ENCODE measurements around the gene HOXA7.

The HOXA7 gene

DNA sequence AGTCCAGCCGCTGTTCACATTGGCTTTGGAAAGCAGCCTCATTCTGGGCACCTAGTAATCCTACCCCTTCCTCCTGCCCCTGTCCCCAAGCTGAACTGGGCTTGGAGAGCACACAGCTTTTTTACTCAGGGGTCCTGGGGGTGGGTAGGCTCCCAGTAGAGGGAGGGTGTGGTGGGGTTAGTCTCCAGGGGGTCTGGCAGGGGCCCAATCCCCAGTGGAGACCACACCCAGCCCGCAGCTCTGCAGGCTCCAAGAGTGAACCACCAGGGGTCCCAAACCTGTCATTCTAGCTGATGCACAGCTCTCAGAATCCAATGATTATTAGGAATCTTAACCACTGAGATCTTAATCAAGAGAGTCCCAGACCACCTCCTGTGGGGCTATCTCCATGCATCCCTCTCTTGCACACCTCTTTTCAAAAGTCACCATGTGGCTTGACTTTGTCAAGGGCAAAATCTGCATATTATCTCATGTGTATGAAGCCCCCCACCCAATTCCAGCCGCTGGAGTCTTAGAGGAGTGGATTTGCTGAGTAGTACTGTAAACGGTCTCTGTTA lies 25.9 kb upstream of the HOXA7 start:
- no peak for DNase-seq (ENCODE audit: low spot score)

DNA sequence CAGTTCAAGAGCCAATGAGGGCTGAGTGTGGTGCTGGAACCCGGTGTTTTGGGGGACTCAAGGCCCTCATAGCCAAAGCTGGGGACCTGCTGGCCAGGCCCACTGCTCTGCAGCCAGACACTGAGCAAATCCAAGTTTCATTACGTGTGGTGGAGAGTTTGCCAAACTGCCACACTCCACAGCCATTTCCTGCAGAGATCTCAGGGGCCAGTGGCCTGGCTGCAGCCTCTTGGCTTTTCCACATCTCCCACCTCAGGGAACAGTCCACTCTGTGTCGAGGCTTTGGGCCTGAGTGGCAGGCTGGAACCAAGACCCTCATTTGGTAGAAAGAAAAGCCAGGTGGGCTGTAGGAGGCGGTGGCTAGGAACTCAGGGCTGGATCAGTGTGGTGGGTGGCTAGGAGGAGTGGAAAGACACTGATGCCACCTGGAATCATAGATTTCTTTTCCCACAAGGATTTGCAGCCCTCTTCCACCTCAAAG lies 25.4 kb upstream of the HOXA7 start:
- DNase-seq (ENCODE audit: low spot score) = no peak

DNA sequence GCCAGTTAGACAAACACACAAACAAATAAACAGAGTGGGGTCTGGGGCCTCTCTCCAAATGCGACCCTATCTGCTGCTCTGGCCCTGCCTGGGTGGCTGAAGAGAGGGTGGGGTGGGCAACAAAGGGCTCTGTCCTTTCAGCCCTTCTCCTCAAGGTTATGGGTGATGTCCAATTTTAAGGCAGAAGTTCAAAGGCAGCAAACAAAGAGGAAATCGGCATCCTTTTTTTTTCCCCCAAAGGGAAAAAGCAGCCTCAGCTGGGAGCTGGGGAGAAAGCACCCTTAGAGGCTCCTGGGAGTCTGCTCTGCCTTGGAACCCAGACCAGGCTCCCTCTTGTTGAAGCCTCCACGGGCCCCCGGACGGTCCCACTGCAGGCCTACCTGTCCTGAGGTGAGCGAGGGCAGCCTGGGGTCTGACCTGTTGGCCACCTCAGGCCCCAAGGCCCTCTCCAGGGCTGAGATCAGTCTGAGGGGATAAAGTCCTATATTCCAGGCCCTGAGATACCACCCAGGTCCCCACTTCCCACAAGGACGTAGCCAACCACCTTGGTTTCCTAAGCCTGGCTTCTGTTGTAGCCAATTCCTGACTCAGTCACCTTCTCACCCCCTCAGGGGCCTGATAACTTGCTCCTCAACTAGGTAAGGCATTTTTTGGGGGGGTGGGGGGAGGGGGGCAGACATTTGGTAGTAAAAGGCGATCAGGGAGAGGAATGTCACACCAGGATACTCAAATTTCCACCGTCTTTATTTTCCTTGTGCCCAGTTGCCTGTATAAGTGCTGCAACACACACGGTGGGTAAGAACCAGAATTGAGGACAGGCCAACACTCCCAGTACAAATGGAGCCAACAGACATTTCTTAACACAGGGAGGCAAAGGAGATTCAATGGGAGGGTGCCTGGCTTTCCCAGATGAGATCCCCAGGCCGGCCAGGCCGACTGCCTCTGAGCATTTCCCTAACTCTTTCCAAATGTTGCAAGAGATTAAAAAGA lies 24.3 kb upstream of the HOXA7 start:
- no peak for DNase-seq (ENCODE audit: low spot score)

DNA sequence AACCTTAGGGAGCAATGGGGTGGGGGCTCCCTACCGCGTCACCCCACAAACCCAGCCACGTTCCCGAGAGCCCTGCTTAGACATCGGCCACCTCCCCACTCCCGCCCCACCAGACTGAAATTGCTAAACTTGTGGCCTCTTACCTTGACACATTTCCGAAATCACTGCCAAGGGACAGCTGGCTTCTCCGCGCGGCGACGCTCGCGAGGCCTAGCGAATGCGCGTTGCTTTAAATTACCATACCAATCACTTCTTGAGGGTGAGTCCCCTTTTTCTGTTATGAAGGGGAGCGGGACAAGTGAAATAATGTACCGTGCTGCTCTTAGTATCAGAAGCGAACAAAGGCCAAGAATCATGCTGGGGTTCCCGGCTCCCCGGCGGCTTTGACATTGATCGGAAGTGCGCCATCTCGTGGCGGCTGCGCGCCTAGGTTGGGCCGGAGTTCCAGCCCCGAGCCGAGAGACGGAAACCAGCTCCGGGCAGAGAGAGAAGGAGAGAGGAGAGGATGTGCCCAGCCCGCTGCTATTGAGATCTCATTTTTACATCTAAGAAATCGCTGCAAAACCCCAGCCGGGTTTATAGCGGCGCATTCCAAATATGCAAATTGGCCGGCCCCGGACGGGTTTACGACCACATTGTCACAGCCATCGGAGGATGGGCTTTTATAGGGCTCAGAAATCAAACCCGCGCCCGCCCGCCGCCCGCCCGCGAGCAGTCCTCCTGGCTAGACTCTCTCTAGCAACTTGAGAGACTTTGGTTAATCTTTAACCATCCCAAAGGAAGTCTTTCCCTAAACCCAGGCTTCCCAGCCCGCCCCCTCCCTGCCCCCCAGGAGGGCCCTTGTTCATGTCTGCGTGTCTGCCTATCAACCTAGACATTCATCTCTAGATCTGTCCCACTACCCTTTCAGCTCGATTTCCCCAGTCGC lies 23.3 kb upstream of the HOXA7 start:
- peak; percentile 84 for DNase-seq (ENCODE audit: low spot score)

DNA sequence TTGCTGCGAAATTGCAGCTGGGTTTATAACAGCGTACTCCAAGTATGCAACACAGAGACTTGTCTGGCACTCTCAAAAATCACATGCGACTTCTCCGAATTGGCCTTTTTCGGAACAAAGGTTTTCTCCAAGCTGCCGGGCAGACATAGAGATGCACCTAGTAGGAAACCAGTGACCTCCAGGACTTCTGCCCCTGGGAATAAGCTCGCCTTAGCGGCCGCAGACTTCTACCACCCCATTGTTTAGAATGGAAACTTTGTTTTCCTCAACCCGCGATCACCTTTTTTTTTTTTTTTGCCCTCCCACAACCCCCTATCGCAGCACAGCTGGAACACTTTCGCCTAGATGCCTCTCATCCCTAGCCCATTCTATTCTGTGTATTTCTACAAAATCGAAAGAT lies 22.6 kb upstream of the HOXA7 start:
- DNase-seq (ENCODE audit: low spot score) = no peak

DNA sequence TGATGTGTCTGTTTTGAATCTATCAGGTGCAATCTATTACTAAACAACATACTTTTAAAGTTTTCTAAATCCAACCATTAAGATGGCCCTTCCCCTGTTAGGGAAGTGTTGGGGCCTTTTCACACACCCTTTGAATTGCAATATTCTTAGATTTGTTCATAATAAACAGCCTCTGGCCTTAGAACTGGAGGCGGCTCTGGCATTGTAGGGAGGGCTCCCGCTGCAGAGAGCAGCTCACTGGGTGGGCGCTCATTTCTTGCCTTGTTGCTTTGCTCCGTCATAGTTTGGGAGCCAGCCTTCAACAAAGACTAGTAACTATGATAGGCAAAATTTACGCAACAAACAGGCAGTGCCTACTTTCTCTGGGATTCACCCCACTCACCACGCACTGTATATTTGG lies 21.9 kb upstream of the HOXA7 start:
- no peak for DNase-seq (ENCODE audit: low spot score)

DNA sequence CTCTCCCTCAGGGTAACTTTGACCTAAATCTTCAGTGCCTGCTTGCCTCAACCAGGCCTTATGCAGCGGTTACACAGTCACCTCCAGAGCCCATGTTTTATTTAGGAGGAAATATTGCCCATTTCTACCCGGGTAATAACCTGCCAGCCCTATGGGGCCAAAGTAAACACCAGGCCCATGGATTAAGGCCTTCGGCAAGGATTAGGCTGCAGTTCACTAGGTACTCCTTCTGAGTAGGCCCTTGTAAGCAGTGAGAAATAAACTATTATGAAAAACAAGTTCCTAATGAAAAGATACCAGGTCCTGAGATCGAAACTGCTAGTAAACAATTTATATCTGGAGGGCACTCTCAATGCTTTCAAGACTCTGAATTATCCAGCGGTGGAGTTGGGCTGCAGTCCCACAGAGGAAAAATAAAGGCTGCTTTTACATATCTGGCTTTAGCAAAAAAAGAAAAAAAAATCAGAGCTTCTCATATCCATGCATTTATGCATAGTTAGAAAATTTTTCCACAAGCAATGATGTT lies 21.4 kb upstream of the HOXA7 start:
- no peak for DNase-seq (ENCODE audit: low spot score)

DNA sequence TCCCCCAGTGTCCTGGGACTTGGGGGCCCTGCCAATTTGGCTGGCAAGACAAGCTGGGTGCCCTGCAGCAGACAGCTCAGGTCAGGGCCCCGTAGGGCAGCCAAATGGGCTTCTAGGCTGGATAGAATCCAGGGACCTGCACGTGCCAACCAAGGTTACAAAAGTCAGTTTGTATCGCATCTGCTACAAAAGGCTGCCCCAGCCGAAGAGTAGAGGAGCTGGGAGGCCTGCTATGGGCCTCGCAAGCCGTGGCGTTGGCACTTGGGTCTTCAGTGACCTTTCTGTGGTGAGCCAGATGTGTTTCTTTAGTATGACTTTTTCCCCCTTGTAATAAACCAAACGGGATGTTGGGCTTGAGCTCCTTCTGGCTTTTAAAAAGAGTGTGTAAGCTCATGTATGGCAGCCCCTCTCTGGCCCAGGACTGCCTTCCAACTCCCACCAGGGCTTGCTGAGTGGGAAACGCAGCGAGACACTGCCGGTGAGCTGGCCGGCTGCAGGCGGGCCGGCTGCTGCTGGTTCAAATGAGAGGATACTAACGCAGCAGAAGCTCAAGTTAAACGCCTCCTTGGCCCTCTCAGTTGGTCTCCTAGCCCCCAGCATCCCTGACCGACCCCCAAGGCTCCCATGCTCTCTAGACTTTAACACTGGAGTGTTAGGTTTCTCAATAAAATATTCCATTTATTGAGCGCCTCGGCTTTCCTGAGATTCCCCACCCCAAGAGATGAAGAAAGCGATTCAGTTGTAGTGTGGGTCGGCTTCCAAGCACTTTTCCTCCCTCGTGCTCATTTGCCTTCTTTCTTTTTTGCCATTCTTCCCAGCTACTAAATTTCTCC lies 20.7 kb upstream of the HOXA7 start:
- DNase-seq (ENCODE audit: low spot score) = no peak

DNA sequence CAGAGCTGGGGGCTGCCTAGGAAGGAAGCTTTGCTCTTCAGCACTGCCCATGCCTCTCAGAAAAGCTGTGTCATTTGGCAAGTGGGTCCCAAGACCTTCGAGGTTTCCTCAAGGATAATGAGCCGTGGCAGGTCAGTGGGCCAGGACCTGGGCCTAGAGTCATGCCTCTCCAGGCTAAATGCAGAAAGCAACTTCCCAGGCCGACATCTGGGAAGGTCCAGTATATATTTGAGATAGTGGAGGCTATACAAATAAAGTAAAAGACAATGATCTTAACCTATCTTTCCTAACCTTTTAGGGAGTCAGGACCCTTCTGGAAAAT lies 20.0 kb upstream of the HOXA7 start:
- no peak for DNase-seq (ENCODE audit: low spot score)

DNA sequence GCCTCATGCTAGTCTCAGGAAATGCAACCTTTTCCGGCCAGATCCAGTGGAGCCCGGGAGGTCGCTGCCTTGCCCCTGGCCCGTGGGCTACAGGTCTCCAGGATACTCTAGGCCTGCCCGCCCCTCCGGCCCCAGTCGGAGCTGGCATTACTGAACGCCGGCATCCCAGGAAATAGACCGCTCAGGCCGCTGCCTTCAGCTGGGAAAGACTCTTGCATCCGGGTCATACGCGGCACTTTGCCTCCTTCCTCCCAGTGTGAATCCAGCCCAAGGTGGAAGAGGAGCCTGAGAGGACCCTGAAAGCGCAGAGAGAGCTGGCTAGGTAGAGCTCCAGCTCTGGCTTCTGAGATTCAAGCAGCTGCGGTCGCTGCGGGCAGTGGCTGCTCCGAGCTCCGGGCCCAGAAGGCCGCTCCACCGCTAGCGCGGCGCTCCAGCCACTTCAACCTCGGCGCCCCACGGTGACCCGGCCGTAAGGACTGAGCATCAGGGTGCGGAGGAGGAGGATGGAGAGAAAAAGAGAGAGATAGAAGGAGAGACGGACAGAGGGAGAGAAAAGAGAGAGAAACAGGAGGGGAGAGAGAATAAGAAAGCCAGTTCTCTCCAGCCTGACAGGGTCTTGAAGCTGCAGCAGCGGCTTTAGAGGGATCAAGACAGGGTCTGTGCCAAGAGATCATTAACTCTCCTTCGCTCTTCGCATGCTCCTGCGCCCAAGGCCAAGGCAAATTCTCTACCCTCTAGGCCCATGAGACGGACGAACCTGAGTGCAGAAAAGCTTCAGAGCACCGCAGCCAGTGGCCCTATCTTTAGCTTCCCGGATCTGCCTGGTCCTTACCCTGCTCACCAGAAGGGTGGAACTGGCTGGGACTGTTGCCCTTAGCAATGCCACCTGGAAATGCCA lies 19.4 kb upstream of the HOXA7 start:
- DNase-seq (ENCODE audit: low spot score) = peak; percentile 10

DNA sequence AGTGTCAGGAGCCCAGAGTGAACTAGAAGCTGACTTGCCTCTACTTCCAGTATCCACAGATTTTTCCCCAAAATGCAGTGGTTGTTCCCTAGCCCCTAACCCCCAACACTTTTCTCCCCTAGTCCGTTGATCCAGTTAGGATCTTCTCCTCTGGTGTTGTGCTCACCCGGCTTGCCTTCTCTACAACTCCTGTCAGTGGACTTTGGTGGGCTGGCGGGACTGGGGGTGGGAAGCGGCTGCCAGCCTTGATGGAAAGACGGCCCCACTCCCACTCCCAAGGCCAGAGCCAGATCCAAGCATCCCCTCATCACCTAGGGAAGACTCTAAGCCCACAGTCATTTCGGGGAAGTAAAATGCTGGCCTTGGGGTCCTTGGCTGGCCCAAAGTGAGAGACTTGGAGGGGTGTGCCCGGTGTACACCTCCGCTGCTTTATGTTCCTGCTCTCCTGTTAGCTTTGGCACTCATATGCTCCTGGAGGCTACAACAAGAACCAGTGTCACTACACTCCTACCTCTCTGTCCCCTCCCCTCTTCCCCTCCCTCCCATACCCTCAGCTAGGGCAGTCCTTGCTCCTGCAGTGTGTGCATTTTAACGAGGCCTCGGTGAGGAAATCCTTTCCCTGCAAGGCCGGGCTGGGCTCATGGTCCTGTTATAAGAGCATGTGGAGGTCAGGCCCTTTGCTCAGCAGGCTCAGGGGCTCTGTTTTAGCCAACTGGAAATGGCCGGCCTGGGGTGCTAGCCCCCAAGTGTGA lies 18.6 kb upstream of the HOXA7 start:
- peak; percentile 12 for DNase-seq (ENCODE audit: low spot score)

DNA sequence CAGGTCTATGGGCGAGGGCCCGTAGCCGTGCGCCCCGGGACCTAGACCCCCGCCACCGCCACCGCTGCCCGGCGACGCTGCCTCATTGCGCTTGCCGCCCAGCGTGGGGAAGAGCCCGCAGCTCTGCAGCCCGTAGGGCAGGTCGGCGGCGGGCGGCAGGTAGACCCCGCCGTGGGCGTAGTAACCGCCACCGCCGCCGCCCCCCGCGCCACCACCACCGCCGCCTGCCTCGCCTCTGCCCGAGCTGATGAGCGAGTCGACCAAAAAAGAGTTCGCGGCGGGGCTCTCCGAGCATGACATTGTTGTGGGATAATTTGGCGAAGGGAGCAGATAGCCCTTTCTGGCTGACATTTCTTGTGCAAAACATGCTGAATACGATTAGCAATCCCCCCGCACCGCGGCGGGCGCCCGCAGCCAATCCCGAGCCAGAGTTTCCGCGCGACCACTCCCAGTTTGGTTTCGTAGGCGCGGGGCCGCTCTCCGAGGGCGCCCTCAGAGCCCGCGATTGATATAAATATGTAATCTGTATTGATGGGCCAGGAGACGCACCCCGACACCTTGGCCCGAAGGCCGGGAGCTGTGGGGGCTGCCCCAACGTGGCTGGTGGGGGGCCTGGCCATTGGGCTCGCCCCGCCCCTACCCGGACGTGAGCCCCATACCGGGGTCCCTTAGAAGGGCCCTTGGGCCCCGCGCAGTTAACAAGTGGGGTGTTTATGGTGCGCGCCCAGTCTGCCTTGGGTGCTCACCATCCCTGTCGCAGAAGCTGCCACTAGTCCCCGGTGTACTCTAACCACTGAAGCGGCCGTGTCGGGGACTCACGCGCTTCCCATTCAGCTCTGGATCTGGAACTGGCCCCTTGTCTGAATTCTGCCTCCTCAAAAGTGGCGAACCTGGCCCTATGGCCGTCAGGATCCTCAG lies 17.7 kb upstream of the HOXA7 start, which contains the start of gene HOXA10:
TSS of gene HOXA10 (minus strand) at position 365 of the 918 bp plus-strand sequence. CDS start at position 351, 14 bp downstream.
- DNase-seq (ENCODE audit: low spot score) = peak; percentile 33

DNA sequence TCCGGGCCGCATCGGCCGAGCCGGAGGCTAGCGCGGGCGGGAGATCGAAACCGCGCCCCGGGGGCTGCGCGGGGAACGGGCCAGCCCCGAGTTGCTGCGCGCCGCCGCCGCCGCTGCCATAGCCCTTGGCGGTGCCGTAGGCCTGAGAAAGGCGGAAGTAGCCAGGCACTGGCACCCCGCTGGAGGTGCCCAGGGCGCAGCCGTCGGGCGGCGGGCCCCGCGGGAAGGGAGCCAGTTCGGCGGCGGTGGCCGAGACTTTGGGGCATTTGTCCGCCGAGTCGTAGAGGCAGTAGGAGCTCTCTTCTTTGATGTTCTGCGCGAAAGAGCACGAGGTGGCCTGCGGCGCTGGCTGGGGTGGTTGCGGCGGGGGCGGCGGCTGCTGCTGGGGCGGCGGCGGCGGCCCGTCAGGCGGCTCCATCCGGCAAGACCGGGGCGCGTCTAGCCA lies 17.1 kb upstream of the HOXA7 start:
- peak; percentile 39 for DNase-seq (ENCODE audit: low spot score)

DNA sequence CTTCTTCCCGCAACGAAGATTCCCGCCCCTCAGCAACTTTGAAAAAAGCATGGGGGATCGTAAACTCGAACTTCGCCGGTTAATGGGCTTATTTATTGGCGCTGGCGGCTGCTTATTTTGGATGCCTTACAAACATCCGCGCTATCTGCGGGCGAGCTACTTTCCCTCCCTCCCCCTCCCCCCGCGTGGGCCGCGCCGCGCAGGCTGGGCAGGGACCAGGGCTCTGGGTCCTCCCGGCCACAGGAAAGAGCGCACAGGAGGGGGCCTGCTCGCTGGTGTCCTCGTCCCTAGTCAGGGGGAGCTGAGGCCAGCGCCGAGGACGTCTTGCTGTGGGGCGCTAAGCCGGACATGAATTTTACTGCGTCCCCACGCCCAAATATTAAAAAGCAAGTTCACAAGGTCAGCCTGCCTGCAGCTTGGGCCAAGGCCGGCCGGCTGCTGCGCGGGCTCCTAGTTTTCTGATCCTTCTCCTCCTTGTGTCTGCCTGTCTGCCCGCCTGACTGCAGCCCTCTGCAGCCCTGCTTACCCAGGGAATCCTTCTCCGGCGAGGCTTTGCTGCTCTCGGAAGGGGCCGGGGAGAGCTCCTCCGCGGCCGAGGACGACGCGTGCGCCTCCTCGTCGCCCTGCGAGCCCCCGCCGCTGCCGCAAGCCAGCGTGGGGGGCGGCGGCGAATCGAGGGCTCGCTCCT lies 16.5 kb upstream of the HOXA7 start:
- peak; percentile 22 for DNase-seq (ENCODE audit: low spot score)

DNA sequence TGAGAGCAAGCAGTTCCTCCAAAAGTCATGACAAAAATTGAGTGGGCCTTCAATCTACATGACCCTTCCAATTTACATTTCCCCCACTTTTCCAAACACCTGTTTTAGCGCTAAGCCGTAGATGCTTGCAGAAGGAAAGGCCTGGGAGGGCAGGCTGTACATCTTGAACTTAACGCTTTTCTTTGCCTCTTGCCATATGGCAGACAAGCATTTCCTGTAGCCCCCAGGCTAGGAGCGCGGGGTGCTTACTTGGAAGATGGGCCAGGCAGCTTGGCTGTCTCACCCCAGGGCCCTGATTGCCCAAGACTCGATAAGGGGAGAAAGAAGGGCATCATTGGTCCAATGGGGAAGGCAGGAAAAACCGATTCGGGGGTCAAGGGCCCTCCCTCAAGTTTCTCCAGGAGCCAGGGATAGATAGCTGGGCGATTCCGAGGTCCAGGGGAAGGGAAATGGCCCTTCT lies 15.9 kb upstream of the HOXA7 start:
- no peak for DNase-seq (ENCODE audit: low spot score)

DNA sequence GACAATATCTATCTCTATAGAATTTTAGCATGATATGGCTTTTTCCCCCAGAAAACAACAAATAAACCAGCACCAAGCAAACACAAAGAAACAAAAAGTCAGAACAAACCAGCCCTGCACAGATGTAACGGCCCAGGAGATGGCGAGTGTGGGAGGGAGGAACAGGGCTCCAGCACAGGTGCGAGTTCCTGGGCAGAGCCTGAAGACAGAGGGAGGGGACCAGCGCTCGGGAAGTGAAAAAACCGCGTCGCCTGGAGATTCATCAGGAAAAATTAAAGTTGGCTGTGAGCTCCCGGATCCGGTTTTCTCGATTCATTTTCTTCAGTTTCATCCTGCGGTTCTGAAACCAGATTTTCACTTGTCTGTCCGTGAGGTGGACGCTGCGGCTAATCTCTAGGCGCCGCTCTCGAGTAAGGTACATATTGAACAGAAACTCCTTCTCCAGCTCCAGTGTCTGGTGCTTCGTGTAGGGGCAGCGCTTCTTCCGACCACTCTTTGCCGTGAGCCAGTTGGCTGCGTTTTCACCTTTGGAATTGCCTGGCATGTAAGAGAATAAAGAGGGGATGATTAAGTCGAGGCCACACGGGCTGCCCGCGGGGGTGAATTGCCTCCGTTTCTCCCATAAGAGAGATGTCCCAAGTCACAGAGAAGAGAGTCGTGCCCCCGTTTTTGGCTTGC lies 15.3 kb upstream of the HOXA7 start:
- no peak for DNase-seq (ENCODE audit: low spot score)

DNA sequence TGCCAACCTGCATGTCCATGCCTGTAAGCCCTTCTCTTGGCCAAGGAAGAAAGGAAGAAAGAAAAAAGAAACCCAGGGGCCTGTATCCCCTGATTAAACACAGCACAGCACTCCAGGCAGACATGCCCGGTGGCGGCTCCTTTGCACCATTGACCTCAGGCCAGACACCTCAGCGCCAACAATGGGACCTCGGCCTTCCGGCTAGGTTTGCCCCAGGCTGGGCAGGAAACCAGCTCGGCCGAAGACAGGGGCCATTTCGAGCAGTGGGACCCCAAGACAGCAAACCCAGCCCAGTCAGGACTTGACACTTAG lies 14.8 kb upstream of the HOXA7 start:
- DNase-seq (ENCODE audit: low spot score) = no peak

Data from iPS-NIHi11 (cell line).